ENCODE measurements around the gene IFT27.
"Not testable (repeated sequence)": the region's sequence is repeated elsewhere in the genome, so short reads cannot be mapped to it uniquely, and the experiment has no call there.

Gene IFT27

DNA sequence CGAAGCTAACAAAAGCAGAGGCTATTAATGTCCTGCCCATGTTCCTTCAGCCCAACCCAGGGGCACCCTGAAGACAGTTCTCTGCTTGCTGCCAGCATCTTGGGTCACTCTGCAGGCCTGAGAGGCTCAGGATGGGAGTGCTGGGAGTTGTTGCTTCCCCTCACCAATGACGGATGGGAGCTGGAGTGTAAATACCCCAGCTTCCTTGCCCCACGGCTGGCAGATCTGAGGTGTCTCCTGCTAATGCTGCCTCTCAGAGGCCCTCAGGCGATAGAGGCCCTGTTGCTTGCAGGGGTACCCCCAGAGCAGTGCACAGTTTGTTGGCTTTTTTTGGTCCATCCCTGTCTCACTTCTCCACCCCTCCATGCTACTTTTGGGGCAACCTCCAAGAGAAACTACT is 32.9 kb downstream of the IFT27 start:
- no peak for DNase-seq (ENCODE audit: low read depth)

- no peak for DNase-seq (ENCODE audit: low read depth)
These were observed 34.0 kb downstream of the IFT27 start for GRCh38 chr22:36741968-36742367.

GRCh38 chr22:36741204-36741793 is 34.6 kb downstream of the IFT27 start:
- DNase-seq (ENCODE audit: low read depth): no peak

DNA sequence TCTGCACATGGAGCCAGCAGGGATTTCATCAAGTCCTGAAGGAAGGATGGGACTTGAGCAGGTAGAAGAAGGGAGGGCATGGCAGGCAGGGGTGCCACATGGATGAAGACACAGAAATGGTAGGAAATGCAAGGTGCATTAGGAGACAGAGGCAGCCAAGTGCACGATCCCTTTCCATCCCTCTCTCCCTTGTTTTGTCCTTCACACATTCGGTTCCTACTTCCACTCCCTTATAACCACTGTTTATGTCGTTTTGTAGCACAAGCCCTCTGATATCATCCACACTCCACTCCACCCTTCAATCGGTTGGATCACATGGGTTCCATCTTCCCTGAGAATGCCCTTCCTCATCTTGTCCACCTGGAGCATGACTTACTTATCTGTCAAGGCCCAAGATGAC is 35.2 kb downstream of the IFT27 start:
- DNase-seq (ENCODE audit: low read depth): no peak

GRCh38 chr22:36739185-36739584 is 36.7 kb downstream of the IFT27 start:
- no peak for DNase-seq (ENCODE audit: low read depth)

- DNase-seq (ENCODE audit: low read depth): no peak
These were observed 37.4 kb downstream of the IFT27 start for GRCh38 chr22:36738416-36739020.

GRCh38 chr22:36737776-36738175 is 38.1 kb downstream of the IFT27 start:
- DNase-seq (ENCODE audit: low read depth): no peak

- DNase-seq (ENCODE audit: low read depth): no peak
These were observed 39.1 kb downstream of the IFT27 start for GRCh38 chr22:36736701-36737320.

GRCh38 chr22:36734171-36735058 is 41.5 kb downstream of the IFT27 start:
- DNase-seq (ENCODE audit: low read depth): no peak

DNA sequence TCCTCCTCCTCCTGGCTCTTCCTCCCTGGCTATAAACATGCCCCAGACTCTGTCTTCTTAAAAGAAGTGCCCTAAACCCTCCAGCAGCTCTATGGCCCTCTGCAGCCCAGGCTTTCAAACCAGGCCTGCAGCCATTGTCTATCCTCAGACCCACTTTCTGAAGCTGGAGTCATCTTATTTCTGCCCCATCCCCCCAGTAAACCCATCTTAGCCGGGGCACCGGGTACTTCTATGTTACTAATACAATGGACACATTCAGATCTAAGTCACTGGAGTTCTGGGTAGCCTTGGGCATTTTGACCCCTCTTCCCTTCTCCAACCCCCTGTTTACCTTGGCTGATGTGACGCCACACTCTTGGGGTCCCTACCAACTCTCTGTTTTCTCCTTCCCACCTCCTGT is 42.6 kb downstream of the IFT27 start:
- DNase-seq (ENCODE audit: low read depth): no peak

- no peak for DNase-seq (ENCODE audit: low read depth)
These were observed 43.3 kb downstream of the IFT27 start for GRCh38 chr22:36732609-36733008.

GRCh38 chr22:36731916-36732315 is 44.0 kb downstream of the IFT27 start:
- no peak for DNase-seq (ENCODE audit: low read depth)

DNA sequence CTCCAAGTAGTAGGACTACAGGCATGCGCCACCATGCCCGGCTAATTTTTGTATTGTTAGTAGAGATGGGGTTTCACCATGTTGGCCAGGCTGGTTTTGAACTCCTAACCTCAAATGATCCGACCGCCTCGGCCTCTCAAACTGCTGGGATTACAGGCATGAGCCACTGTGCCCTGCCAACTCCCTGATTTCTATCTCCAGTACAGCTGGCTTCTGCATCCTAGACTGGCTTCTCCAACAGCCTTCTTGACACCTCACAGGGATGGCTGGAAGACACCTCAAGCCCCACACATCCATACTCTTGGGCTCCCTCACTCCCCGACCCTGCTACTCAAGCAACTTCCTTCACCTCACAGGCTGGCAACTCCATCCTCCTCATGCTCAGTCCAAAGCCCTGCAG is 44.6 kb downstream of the IFT27 start:
- not testable (repeated sequence) for DNase-seq (ENCODE audit: low read depth)

- no peak for DNase-seq (ENCODE audit: low read depth)
These were observed 45.6 kb downstream of the IFT27 start for GRCh38 chr22:36730176-36730858.

DNA sequence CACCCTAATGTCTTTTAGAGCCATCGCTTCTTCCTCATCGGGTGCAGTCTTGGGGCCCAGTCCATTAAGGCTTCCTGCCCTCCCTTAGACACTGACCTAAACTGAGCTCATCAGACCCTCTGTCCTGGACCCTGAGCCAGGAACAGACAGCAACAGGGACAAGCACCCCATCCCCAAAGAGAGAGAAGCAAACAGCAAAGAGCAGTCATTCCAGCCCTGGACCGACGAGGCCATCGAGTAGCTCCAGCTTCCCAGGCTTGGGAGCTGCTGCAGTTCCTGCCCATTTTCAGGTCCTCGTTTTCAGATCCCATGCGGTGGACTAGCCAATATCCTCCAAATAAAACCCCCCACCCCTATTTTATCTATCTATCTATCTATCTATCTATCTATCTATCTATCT is 46.6 kb downstream of the IFT27 start:
- no peak for DNase-seq (ENCODE audit: low read depth)

GRCh38 chr22:36728505-36728904 is 47.4 kb downstream of the IFT27 start:
- DNase-seq (ENCODE audit: low read depth): no peak

DNA sequence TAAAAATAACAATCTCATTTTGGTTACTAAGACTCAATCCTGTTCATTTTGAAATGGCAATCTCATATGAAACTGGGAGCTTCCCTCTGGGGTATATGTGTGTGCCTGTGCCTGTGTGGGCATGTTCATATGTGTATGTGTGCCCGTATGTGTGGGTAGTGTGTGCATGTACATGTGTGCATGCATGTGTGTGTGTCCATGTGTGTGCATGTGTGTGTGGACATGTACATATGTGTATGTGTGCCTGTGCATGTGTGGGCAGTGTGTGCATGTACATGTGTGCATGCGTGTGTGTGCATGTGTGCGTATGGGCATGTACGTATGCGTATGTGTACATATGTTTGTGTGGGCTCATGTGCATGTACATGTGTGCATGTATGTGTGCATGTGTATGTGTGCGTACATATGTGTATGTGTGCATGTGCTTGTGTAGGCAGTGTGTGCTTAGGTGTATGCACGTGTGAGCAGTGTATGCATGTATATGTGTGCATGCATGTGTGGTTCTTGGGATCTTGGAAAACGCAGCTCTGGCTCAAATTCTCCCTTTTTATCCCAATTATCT is 47.9 kb downstream of the IFT27 start:
- no peak for DNase-seq (ENCODE audit: low read depth)

- no peak for DNase-seq (ENCODE audit: low read depth)
These were observed 48.8 kb downstream of the IFT27 start for GRCh38 chr22:36727110-36727509.

- no peak for DNase-seq (ENCODE audit: low read depth)
These were observed 49.9 kb downstream of the IFT27 start for GRCh38 chr22:36726007-36726380.

DNA sequence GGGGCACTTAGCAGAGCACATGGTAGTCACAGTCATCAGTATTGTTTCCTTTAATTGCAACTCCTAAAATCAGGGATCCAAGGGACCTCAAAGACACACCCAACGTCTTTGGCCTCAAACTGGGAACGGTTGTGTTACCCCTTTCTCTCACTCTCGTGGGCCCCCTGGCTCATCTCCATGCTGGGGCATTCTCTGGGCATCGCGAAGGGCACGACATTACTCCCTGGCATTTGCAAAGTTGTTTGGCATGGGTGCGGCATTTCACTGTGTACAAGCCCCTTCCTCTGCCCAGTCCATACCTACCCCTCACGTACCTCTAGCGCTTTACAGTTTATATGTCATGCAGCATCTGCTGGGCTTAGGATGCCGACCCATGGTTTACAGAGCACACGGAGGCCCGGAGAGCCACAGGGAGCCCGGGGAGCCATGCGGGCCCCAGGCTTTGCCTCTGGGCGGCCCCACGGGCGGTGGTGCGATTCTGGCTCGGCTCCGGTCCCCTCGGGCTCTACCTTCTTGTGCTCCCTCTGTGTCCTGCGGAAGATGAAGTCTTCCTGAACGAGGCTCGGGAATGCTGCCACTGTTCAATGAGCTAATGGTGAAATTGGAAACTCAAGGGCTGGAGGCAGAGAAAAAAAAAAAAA is 50.4 kb downstream of the IFT27 start:
- no peak for DNase-seq (ENCODE audit: low read depth)

DNA sequence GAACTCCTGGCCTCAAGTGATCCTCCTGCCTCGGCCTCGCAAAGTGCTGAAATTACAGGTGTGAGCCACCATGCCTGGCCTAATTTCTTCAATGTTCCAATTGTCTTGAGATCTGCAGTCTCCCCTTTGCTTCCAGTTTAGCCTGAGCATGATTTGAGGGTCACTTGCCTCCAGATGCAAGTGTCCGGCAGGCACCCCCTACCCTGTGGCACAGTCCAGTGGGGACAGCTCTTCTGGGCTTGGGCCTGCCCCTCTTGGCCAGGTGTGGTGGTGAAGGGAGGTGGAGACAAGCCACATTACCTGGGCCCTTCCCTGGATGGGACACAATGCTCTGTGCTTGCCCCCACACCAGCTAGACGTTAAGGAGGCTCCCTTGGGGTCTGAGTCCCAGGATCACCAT is 51.1 kb downstream of the IFT27 start:
- DNase-seq (ENCODE audit: low read depth): no peak

All from stimulated activated CD8-positive, alpha-beta memory T cell treated with anti-CD3 and anti-CD28 coated beads, Interleukin-7, amount 100 ng/mL, for 24 hours (primary cell).